HG02610 (cell line): Measurements from ENCODE around the gene GLB1L3.

Experiments
- ATAC-seq: cut with Tn5 transposase; IDR thresholded peaks from one replicate; pipeline ENCODE4 v1.9.1; 2021; ENCODE audit warnings: mild to moderate bottlenecking, moderate library complexity; ENCODE audit not compliant: unreplicated experiment

The GLB1L3 gene

GRCh38 chr11:134358856-134359490 is 82.8 kb downstream of the GLB1L3 start:
- ATAC-seq: no peak

GRCh38 chr11:134359646-134360045 is 83.5 kb downstream of the GLB1L3 start:
- no peak for ATAC-seq

DNA sequence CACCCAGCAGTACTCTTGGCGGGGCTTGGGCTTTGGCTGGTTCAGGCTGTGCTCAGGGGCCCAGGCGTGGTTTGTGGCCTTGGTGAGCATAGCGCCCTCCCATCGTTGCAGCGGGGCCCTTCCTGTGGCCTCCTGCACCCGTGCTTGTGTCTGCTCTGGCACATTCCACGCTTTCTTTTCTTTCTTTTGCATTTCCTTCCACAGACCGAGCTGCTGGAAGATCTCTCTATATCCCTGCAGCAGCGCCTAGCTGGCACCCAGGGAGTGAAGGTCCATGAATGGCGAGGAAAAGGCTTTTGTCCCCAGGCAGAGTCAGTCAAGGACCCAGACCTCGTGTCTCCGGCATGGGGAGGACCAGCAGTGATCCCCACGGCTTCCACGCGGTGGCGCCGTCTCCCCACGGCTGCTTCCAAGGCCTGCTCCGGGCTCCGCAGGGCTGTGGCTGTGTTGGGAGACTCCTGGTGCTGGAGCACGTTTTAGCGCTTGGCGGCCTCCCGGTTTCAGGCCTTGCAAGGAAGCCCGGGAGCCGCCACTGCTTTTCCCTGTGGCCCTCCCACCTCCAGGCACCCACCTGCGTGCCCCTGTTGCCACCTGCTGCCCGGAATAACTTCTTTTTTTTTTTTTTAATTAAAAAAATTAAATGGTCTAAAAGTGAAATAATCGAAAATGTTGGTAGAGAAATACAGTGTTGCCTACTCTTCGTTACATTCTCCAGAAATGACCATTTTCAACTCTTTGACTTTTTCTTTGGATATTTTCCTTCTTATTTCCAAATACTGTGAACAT is 84.1 kb downstream of the GLB1L3 start:
- peak; percentile 73 for ATAC-seq

- ATAC-seq: no peak
Observed at GRCh38 chr11:134361661-134362060, 85.5 kb downstream of the GLB1L3 start.

GRCh38 chr11:134362192-134362901 is 86.2 kb downstream of the GLB1L3 start:
- no peak for ATAC-seq

DNA sequence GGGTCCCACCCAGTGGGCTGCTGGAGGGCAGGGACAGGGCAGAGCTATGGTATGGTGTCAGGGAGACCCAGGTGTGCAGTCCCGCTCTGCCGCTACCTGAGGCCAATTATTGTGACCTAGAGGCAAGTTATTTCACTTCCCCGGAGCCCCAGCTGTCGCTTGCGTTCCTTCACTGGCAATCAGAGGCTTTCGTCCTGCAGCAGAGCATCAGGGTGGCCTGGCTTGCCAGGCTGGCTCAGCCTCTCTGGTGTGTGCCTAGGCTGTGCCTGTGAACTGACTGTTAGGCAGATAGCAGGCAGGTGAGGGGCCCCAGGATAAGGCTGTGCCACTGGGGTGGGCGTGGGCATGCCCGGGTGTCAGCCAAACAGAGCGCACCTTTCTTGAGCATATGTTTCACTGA is 87.0 kb downstream of the GLB1L3 start:
- no peak for ATAC-seq

DNA sequence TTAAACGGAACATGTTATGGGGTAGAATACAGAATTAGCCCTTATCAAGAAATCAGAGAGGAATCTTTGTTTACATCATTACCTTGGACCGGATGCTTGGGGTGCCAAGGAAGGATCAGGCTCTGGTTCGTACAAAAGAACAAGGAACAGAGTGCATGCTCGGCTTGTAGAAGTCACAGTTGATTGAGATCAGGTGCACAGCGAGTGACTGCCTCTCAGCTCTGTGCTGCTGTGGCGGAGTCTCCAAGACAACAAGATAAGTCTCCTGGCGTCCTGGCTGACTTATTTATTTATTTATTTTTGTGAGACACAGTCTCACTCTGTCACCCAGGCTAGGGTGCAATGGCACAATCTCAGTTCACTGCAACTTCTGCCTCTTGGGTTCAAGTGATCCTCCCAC is 87.4 kb downstream of the GLB1L3 start:
- no peak for ATAC-seq

- ATAC-seq: no peak
Observed at GRCh38 chr11:134364261-134364660, 88.1 kb downstream of the GLB1L3 start.

- ATAC-seq: no peak
Observed at GRCh38 chr11:134365011-134365925, 89.1 kb downstream of the GLB1L3 start.

DNA sequence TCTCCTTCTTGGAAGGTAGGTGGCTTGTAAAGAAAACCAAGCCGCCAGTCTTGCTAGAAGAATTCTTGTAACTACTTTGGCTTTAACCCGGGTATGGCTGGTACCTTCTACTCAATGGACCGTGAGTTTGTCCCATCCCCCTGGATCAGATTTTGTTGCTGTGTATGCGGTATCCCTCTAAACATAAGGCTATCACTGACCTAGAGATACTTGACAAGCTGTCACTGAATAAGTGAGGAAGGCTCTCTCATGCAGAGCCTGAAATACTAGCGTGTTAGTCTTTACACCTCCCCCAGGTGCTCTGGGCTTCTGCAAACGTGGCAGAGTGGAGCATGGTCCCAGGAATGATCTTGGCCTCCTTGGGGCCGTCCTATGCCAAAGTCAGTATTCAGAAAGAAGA is 90.1 kb downstream of the GLB1L3 start:
- ATAC-seq: no peak

DNA sequence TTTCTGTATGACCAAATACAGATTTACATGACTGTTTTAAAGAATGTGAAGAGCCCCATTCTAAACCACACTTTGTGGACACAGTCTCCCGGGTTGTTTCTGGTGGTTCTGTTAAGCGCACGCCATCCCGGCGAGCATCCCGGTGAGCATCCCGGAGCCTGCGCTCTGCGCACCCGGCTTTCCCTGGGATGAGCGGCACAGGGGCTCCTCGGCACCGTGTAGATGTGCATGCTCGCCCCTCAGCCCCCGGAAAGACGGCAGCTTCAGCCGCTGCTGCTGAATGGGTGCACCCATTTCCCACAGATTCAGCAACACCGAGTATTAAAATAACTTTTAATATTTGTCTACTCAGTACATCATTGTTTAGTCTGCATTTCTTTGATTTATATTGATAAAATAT is 91.6 kb downstream of the GLB1L3 start:
- no peak for ATAC-seq
